Mammary epithelial cell (primary cell): ENCODE data around the gene LCN12.

Experiments
- CTCF ChIP-seq, 2 donors: IDR thresholded peaks in 1 of 2; conservative IDR thresholded peaks in 1 of 2; 2 replicates each; pipeline ENCODE4 v1.5.1; 2011 to 2012; ENCODE audit warnings: inconsistent platforms in 2 of 2, low read length in 2 of 2, mild to moderate bottlenecking in 2 of 2, control low read depth in 1 of 2, low read depth in 1 of 2; ENCODE audit not compliant: insufficient read depth in 1 of 2; ENCODE audit errors: extremely low read depth in 1 of 2
- EZH2 ChIP-seq: IDR thresholded peaks from 2 replicates; pipeline ENCODE4 v1.6.1; 2012; ENCODE audit warnings: low read length, inconsistent platforms, borderline replicate concordance

GRCh38 chr9:136940526-136941230, 11.4 kb upstream of the LCN12 start:
- TF ChIP-seq CTCF (conservative IDR thresholded peaks at IDR 0.05 in 1 of 2, IDR thresholded peaks at IDR 0.05 in 1 of 2; ENCODE audit: extremely low read depth in 1 of 2, insufficient read depth in 1 of 2, low read depth in 1 of 2, low read length in 2 of 2) (no peak), EZH2 (no peak)
